IMR-90 (cell line): ENCODE data around the gene ATP2B2. TPM values are rescaled to one million over a fixed set of nuclear protein-coding genes. Genes with fewer than 3 reads are reported as not detected.

Source experiments
- ATAC-seq: fragments of 200-7000 bp; cut with Tn5 transposase; 2 replicates; pipeline ENCODE4 v1.9.1; 2020; ENCODE audit warnings: low read depth, mild to moderate bottlenecking, moderate library complexity
- BruUV-seq: library from RNA; stranded (reverse); fragments of 400-500 nt; replicated peaks from 2 replicates; lab custom pipeline; 2021; lab: Mats Ljungman, UMichigan
- CTCF ChIA-PET: fragments of 300-600 bp; formaldehyde crosslinking; extraction: SDS; loops from one replicate; lab custom pipeline; 2021; ENCODE audit warnings: antibody characterized with exemption; lab: Yijun Ruan, JAX
- POLR2A ChIA-PET: fragments of 300-600 bp; sonication (Branson Sonifier 250); formaldehyde crosslinking; loops from one replicate; lab custom pipeline; 2022; ENCODE audit warnings: antibody characterized with exemption; ENCODE audit not compliant: unreplicated experiment; lab: Charles Lee
- DNase-seq: peaks from one replicate; pipeline ENCODE4 v3.0.0; 2013
- H2AFZ ChIP-seq: replicated peaks from 2 replicates; pipeline ENCODE3; 2013; ENCODE audit warnings: low read length, mild to moderate bottlenecking; ENCODE audit not compliant: poor library complexity
- H2AK5ac ChIP-seq: 2 replicates; pipeline ENCODE4 v1.6.1; 2013; ENCODE audit warnings: low read depth, low read length, inconsistent platforms
- H2AK9ac ChIP-seq: replicated peaks from 2 replicates; pipeline ENCODE3; 2013; ENCODE audit warnings: mild to moderate bottlenecking, low read depth, low read length, moderate library complexity; ENCODE audit not compliant: poor library complexity
- H2BK120ac ChIP-seq: 2 replicates; pipeline ENCODE4 v1.6.1; 2013; ENCODE audit warnings: low read depth, low read length, inconsistent platforms
- H2BK15ac ChIP-seq: 3 replicates; pipeline ENCODE4 v1.6.1; 2013; ENCODE audit warnings: low read depth, low read length, inconsistent platforms
- H2BK20ac ChIP-seq: 2 replicates; pipeline ENCODE4 v1.6.1; 2013; ENCODE audit warnings: low read depth, mild to moderate bottlenecking, inconsistent platforms, low read length, moderate library complexity
- H2BK5ac ChIP-seq: 2 replicates; pipeline ENCODE4 v1.6.1; 2013; ENCODE audit warnings: mild to moderate bottlenecking, low read depth, low read length, inconsistent platforms; ENCODE audit not compliant: poor library complexity, severe bottlenecking
- H3K14ac ChIP-seq: replicated peaks from 2 replicates; pipeline ENCODE4 v1.6.1; 2013; ENCODE audit warnings: low read depth, low read length, inconsistent platforms
- H3K18ac ChIP-seq: 2 replicates; pipeline ENCODE4 v1.6.1; 2013; ENCODE audit warnings: low read depth, low read length, control low read depth
- H3K23ac ChIP-seq: 2 replicates; pipeline ENCODE4 v1.6.1; 2013; ENCODE audit warnings: low read depth, low read length, inconsistent platforms
- H3K27ac ChIP-seq: 2 replicates; pipeline ENCODE4 v1.5.1; 2013; ENCODE audit warnings: mild to moderate bottlenecking, control low read depth, low read length; ENCODE audit not compliant: insufficient read depth
- H3K27me3 ChIP-seq: 2 replicates; pipeline ENCODE4 v1.6.1; 2013; ENCODE audit warnings: low read length; ENCODE audit not compliant: control insufficient read depth, insufficient read depth
- H3K36me3 ChIP-seq: 2 replicates; pipeline ENCODE4 v1.6.1; 2013; ENCODE audit warnings: low read length, mixed read lengths; ENCODE audit not compliant: control insufficient read depth, insufficient read depth
- H3K4ac ChIP-seq: 2 replicates; pipeline ENCODE4 v1.6.1; 2013; ENCODE audit warnings: low read depth, low read length, inconsistent platforms
- H3K4me1 ChIP-seq: 2 replicates; pipeline ENCODE4 v1.6.1; 2013; ENCODE audit warnings: low read length, mixed read lengths; ENCODE audit not compliant: control insufficient read depth, insufficient read depth
- H3K4me2 ChIP-seq: 2 replicates; pipeline ENCODE4 v1.6.1; 2013; ENCODE audit warnings: low read depth, mild to moderate bottlenecking, control low read depth, low read length, moderate library complexity
- H3K4me3 ChIP-seq: 2 replicates; pipeline ENCODE4 v1.5.1; 2013; ENCODE audit warnings: low read depth, mild to moderate bottlenecking, control low read depth, low read length, moderate library complexity; ENCODE audit not compliant: insufficient read depth
- H3K56ac ChIP-seq: 2 replicates; pipeline ENCODE4 v1.6.1; 2013; ENCODE audit warnings: low read length, inconsistent platforms; ENCODE audit not compliant: insufficient read depth; ENCODE audit errors: extremely low read depth
- H3K79me1 ChIP-seq, 2 experiments: 2 replicates each; pipeline ENCODE4 v1.6.1; 2013; ENCODE audit warnings: low read length in 2 of 2, inconsistent platforms in 1 of 2, low read depth in 1 of 2
- H3K9ac ChIP-seq: 2 replicates; pipeline ENCODE4 v1.6.1; 2013; ENCODE audit warnings: low read depth, low read length, control low read depth
- H3K9me1 ChIP-seq: 2 replicates; pipeline ENCODE4 v1.6.1; 2013; ENCODE audit warnings: low read length, inconsistent platforms; ENCODE audit not compliant: insufficient read depth
- H3K9me3 ChIP-seq: 2 replicates; pipeline ENCODE4 v1.6.1; 2013; ENCODE audit warnings: low read length; ENCODE audit not compliant: control insufficient read depth, insufficient read depth
- H4K20me1 ChIP-seq: 2 replicates; pipeline ENCODE4 v1.6.1; 2013; ENCODE audit warnings: low read length, inconsistent platforms; ENCODE audit not compliant: insufficient read depth
- H4K5ac ChIP-seq: 2 replicates; pipeline ENCODE4 v1.6.1; 2013; ENCODE audit warnings: mild to moderate bottlenecking, low read depth, low read length, control low read depth
- H4K8ac ChIP-seq, 2 experiments: 2 replicates each; pipeline ENCODE4 v1.6.1; 2013; ENCODE audit warnings: low read depth in 2 of 2, low read length in 2 of 2, control low read depth in 1 of 2, inconsistent platforms in 1 of 2
- H4K91ac ChIP-seq: 2 replicates; pipeline ENCODE4 v1.6.1; 2013; ENCODE audit warnings: low read depth, low read length, inconsistent platforms; ENCODE audit not compliant: insufficient read depth
- CHD1 ChIP-seq: IDR thresholded peaks from 2 replicates; pipeline ENCODE4 v1.6.1; 2012; ENCODE audit warnings: low read depth, low read length, improper control_type of control experiment
- MAFK ChIP-seq: IDR thresholded peaks from 2 replicates; pipeline ENCODE4 v1.6.1; 2012; ENCODE audit warnings: low read depth, low read length, improper control_type of control experiment
- MAZ ChIP-seq: IDR thresholded peaks from 2 replicates; pipeline ENCODE4 v1.6.1; 2012; ENCODE audit warnings: low read depth, mild to moderate bottlenecking, low read length, improper control_type of control experiment, moderate library complexity, borderline replicate concordance
- MXI1 ChIP-seq: IDR thresholded peaks from 2 replicates; pipeline ENCODE4 v1.6.1; 2012; ENCODE audit warnings: low read depth, mild to moderate bottlenecking, low read length, moderate library complexity, borderline replicate concordance
- NFE2L2 ChIP-seq: fragments of 150-350 bp; IDR thresholded peaks from 2 replicates; pipeline ENCODE4 v1.6.1; 2016; ENCODE audit warnings: low read depth, mild to moderate bottlenecking, low read length
- RAD21 ChIP-seq: IDR thresholded peaks from 2 replicates; pipeline ENCODE4 v1.6.1; 2012; ENCODE audit warnings: low read length, improper control_type of control experiment
- RCOR1 ChIP-seq: IDR thresholded peaks from 2 replicates; pipeline ENCODE4 v1.6.1; 2012; ENCODE audit warnings: mild to moderate bottlenecking, low read length, improper control_type of control experiment; ENCODE audit not compliant: insufficient replicate concordance
- RFX5 ChIP-seq: IDR thresholded peaks from 2 replicates; pipeline ENCODE4 v1.8.0; 2012; ENCODE audit warnings: low read depth, mild to moderate bottlenecking, low read length, moderate library complexity
- SMC3 ChIP-seq: fragments of 150-350 bp; IDR thresholded peaks from 2 replicates; pipeline ENCODE4 v1.6.1; 2016; ENCODE audit warnings: low read depth, mild to moderate bottlenecking, antibody characterized with exemption, low read length, moderate library complexity
- WGBS, 2 experiments: methylation state at CpG; one replicate each; pipeline versions ENCODE4 v1.1.5 to v1.1.7; 2013; ENCODE audit warnings: missing lambda C conversion rate in 2 of 2; ENCODE audit not compliant: insufficient read length in 1 of 2; ENCODE audit errors: extremely low coverage in 2 of 2; 5-methylcytosine and 5-hydroxymethylcytosine counted together
- dilution Hi-C: fragments of 300-500 bp; cut with HindIII; formaldehyde crosslinking; loops from one replicate; pipeline ENCODE4 v1.14.3; 2018; ENCODE audit warnings: low sequenced_read_pairs; ENCODE audit not compliant: unreplicated experiment
- in situ Hi-C: fragments of 300-500 bp; cut with MboI; formaldehyde crosslinking; loops from 3 replicates; pipeline ENCODE4 v1.14.3; 2019; ENCODE audit warnings: low sequenced_read_pairs, inconsistent platforms, mixed read lengths
- intact Hi-C: fragments of 100-400 bp; cut with micrococcal nuclease; formaldehyde crosslinking; loops from 2 replicates; pipeline ENCODE4 v1.10.0; 2022
- polyA plus RNA-seq, 3 experiments: library from polyadenylated mRNA; depleted of rRNA; stranded (reverse); fragments of >200 nt; gene quantifications; 2 replicates each; pipeline ENCODE4 v1.2.3, GENCODE V29; 2012; ENCODE audit warnings: low replicate concordance in 1 of 3
- total RNA-seq: library from RNA; depleted of rRNA; stranded (reverse); fragments of >200 nt; gene quantifications from 2 replicates; pipeline ENCODE4 v1.2.3, GENCODE V29; 2012
- TF ChIP-seq, protein P1 (sequence below): fragments of 150-350 bp; IDR thresholded peaks from 2 replicates; pipeline ENCODE4 v1.6.1; 2016; ENCODE audit warnings: low read depth, mild to moderate bottlenecking, low read length, moderate library complexity, borderline replicate concordance
- TF ChIP-seq, protein P2 (sequence below): conservative IDR thresholded peaks from 2 replicates; pipeline ENCODE4 v1.5.1; 2012; ENCODE audit warnings: mild to moderate bottlenecking, low read depth, low read length, improper control_type of control experiment

Gene ATP2B2
- total and polyA plus RNA-seq, 2 of the 4 experiments (the other 2 are of a cell fraction) = under 0.01 to 0.02 TPM

GRCh38 chr3:10552631-10552943 is 47.2 kb upstream of the ATP2B2 start:
- H3K27me3 ChIP-seq = peaks cover 8% of the 10 kb centered on the region
- no peak overlapping the region for H3K56ac ChIP-seq
- H3K9ac ChIP-seq = no peak overlapping the region
- H2AK9ac ChIP-seq = no peak overlapping the region
- DNase-seq (no peak), ATAC-seq (no peak)
- H3K14ac ChIP-seq = no peak overlapping the region
- WGBS, 2 experiments = no CpG with 5 or more reads among the region's 1 CpG
- CTCF ChIA-PET = no interaction called here
- H2BK5ac ChIP-seq = no peak overlapping the region
- no peak for TF ChIP-seq RCOR1
- TF ChIP-seq RFX5 = no peak
- no peak for TF ChIP-seq MAFK
- no peak for TF ChIP-seq CHD1
- TF ChIP-seq MAZ = no peak
- TF ChIP-seq NFE2L2 = no peak
- TF ChIP-seq MXI1 = no peak
- TF ChIP-seq, protein P1, sequence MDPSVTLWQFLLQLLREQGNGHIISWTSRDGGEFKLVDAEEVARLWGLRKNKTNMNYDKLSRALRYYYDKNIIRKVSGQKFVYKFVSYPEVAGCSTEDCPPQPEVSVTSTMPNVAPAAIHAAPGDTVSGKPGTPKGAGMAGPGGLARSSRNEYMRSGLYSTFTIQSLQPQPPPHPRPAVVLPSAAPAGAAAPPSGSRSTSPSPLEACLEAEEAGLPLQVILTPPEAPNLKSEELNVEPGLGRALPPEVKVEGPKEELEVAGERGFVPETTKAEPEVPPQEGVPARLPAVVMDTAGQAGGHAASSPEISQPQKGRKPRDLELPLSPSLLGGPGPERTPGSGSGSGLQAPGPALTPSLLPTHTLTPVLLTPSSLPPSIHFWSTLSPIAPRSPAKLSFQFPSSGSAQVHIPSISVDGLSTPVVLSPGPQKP = no peak
- no peak for TF ChIP-seq SMC3
- no peak for TF ChIP-seq RAD21
- TF ChIP-seq, protein P2, sequence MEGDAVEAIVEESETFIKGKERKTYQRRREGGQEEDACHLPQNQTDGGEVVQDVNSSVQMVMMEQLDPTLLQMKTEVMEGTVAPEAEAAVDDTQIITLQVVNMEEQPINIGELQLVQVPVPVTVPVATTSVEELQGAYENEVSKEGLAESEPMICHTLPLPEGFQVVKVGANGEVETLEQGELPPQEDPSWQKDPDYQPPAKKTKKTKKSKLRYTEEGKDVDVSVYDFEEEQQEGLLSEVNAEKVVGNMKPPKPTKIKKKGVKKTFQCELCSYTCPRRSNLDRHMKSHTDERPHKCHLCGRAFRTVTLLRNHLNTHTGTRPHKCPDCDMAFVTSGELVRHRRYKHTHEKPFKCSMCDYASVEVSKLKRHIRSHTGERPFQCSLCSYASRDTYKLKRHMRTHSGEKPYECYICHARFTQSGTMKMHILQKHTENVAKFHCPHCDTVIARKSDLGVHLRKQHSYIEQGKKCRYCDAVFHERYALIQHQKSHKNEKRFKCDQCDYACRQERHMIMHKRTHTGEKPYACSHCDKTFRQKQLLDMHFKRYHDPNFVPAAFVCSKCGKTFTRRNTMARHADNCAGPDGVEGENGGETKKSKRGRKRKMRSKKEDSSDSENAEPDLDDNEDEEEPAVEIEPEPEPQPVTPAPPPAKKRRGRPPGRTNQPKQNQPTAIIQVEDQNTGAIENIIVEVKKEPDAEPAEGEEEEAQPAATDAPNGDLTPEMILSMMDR = no peak
- H3K4me2 ChIP-seq = no peak overlapping the region
- H3K18ac ChIP-seq = no peak overlapping the region
- H3K36me3 ChIP-seq = no peaks in the 10 kb centered on the region
- intact Hi-C loops = no loop called here
- no peak overlapping the region for H2AFZ ChIP-seq
- no peaks in the 10 kb centered on the region for H3K9me1 ChIP-seq
- H3K4me1 ChIP-seq = no peaks in the 10 kb centered on the region
- H3K27ac ChIP-seq = no peak overlapping the region
- H2BK15ac ChIP-seq = no peak overlapping the region
- no peaks in the 10 kb centered on the region for H4K20me1 ChIP-seq
- dilution Hi-C loops = no loop called here
- H3K9me3 ChIP-seq = no peaks in the 10 kb centered on the region
- no peak overlapping the region for H2BK20ac ChIP-seq
- H4K5ac ChIP-seq = no peak overlapping the region
- H3K79me1 ChIP-seq = no peaks in the 10 kb centered on the region
- no peak overlapping the region for H3K4ac ChIP-seq
- no peak overlapping the region for H4K8ac ChIP-seq
- H4K91ac ChIP-seq = no peak overlapping the region
- H3K23ac ChIP-seq = no peak overlapping the region
- H3K4me3 ChIP-seq = no peak overlapping the region
- H2BK120ac ChIP-seq = no peak overlapping the region
- POLR2A ChIA-PET = no interaction called here
- no peak overlapping the region for H2AK5ac ChIP-seq
- in situ Hi-C loops = no loop called here
- BruUV-seq = no TSS peak
